ENCODE measurements around the gene FHIT.

FHIT gene

GRCh38 chr3:59856934-59857460 is 1394.3 kb downstream of the FHIT start:
- peak; percentile 3 for DNase-seq (ENCODE audit: low spot score)

- no peak for DNase-seq (ENCODE audit: low spot score)
Observed at GRCh38 chr3:59854061-59854709, 1397.1 kb downstream of the FHIT start.

GRCh38 chr3:59850417-59850816 is 1400.8 kb downstream of the FHIT start:
- DNase-seq (ENCODE audit: low spot score), result no peak

- DNase-seq (ENCODE audit: low spot score), result no peak
Observed at GRCh38 chr3:59845386-59845785, 1405.9 kb downstream of the FHIT start.

GRCh38 chr3:59843821-59844220 is 1407.4 kb downstream of the FHIT start:
- DNase-seq (ENCODE audit: low spot score), result no peak

- no peak for DNase-seq (ENCODE audit: low spot score)
Observed at GRCh38 chr3:59839810-59840515, 1411.3 kb downstream of the FHIT start.

- no peak for DNase-seq (ENCODE audit: low spot score)
Observed at GRCh38 chr3:59839283-59839682, 1412.0 kb downstream of the FHIT start.

GRCh38 chr3:59836531-59836930 is 1414.7 kb downstream of the FHIT start:
- peak; percentile 15 for DNase-seq (ENCODE audit: low spot score)

GRCh38 chr3:59832702-59833101 is 1418.5 kb downstream of the FHIT start:
- DNase-seq (ENCODE audit: low spot score), result no peak

GRCh38 chr3:59832241-59832640 is 1419.0 kb downstream of the FHIT start:
- DNase-seq (ENCODE audit: low spot score), result no peak

GRCh38 chr3:59831394-59831793 is 1419.9 kb downstream of the FHIT start:
- no peak for DNase-seq (ENCODE audit: low spot score)

- DNase-seq (ENCODE audit: low spot score), result no peak
Observed at GRCh38 chr3:59829527-59829926, 1421.7 kb downstream of the FHIT start.

- no peak for DNase-seq (ENCODE audit: low spot score)
Observed at GRCh38 chr3:59824876-59825275, 1426.4 kb downstream of the FHIT start.

- no peak for DNase-seq (ENCODE audit: low spot score)
Observed at GRCh38 chr3:59821274-59821673, 1430.0 kb downstream of the FHIT start.

GRCh38 chr3:59820352-59820934 is 1430.8 kb downstream of the FHIT start:
- no peak for DNase-seq (ENCODE audit: low spot score)

GRCh38 chr3:59818919-59819300 is 1432.3 kb downstream of the FHIT start:
- no peak for DNase-seq (ENCODE audit: low spot score)

- DNase-seq (ENCODE audit: low spot score), result no peak
Observed at GRCh38 chr3:59818033-59818918, 1433.0 kb downstream of the FHIT start.

- DNase-seq (ENCODE audit: low spot score), result no peak
Observed at GRCh38 chr3:59817511-59817910, 1433.7 kb downstream of the FHIT start.

GRCh38 chr3:59816312-59816711 is 1434.9 kb downstream of the FHIT start:
- DNase-seq (ENCODE audit: low spot score), result no peak

GRCh38 chr3:59813148-59813538 is 1438.1 kb downstream of the FHIT start:
- no peak for DNase-seq (ENCODE audit: low spot score)

- DNase-seq (ENCODE audit: low spot score), result peak; percentile 57
Observed at GRCh38 chr3:59812237-59813147, 1438.8 kb downstream of the FHIT start.
